ENCODE measurements around the gene CHRNB2.

The CHRNB2 gene

DNA sequence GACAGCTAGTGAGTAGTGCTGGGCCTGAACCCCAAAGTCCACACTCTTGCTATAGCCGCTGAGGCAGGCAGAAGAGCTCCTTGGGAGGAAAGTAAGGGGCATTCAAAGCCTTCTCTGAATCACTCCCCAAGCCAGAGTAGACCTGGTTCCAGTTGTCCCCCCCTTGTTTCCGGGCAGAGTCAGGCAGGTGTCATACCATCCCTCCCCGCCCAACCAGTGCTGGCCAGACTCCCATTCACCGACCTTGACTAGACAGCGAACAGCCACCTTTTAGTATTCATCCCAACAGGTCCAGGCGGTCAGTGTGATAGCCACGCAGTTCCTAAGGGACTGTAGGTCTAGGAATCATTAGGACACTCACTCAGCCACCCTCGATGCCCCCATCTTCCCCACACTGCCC, 11.8 kb downstream of the CHRNB2 start:
- no peak for DNase-seq (ENCODE audit: low read depth in 2 of 2)

DNA sequence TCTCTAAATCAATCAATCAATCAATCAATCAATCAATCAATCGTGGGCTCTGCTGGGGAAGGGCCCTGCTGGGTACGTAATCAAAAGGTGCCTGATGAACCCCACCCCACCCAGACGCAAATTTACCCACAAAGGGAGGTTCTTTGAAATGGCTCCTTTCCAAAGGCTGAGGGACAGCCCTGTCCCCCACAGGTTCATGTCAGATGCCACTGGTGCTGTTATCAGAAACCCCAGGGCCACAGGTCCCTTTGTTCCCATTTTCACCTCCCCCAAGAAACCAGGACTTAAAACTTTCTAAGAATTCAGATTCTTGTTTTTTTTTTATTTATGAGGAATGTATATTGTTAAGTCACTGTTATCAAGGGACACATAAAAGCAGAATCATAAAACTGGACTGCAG, 14.2 kb downstream of the CHRNB2 start:
- DNase-seq (ENCODE audit: low read depth in 2 of 2) = no peak

DNA sequence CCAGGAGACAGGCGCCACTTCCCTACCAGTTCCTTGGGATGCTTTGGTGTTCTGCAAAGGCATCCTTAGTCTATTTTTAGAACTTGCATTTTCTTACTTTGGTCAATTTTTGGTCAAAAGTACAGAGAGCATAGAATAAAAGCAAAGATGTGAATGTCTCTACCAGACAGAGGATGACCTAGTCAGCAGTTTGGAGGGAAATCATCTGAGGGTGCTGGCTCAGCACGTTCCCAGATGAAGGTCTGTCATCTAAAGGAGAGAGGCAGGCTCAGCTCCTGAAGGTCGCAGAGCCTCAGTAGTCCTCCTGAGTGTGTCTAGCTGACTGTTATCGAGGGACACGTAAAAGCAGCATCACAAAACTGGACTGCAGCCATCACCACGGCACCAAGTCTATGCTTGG, 15.3 kb downstream of the CHRNB2 start:
- DNase-seq (ENCODE audit: low read depth in 2 of 2) = no peak

DNA sequence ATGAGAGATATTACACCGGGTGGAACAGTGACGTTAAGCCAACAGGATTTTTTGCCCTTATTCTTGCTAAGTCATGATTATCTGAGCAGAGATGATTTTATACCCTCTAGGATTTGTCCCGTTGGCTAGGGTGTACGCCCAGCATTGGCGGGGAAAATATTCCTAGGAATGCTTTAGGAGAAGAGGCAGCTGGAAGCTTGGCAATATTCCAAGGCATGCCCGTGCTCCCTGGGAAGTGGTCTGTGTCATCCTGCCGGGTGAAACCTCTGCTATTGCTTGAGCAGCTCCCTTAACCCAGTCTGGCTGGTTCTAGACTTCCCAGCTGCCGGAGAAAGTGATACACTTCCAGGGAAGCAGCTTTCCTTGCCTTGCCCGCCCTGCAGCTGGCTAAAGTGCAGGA, 16.2 kb downstream of the CHRNB2 start:
- DNase-seq (ENCODE audit: low read depth in 2 of 2) = no peak

DNA sequence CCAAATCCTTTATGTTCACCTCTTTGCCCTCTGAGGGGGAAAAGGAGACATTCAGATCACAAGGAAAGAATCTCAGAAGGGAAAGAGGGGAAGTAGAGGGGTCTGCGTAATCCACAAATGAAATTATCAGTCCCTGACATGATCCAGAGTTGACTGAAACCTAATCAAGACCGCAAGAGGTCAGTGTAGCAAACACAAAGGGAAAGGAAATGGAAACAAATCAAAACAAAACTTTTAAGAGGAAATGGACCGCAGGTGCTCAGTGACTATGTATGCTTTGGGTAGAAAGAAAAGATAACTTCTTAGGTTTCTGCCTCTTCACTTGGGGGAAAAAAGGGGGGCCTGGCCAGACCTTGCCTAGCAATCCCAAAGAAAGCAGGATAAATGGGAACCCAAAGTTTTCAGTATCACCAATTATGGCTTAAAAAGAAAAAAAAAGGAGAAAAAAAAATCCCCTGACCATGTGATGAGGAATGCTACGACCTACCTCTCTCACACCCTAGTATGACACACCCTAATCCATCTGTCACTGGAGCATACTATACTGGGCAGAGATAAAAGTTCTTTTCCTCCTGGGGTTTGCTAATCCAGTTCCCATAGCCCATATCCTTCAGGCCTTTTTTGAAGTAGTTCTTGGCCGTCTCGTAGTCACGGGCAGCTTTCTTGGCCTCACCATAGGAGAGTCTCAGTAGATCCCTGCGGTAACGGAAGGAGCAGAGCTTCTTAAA, 16.9 kb downstream of the CHRNB2 start:
- no peak for DNase-seq (ENCODE audit: low read depth in 2 of 2)

DNA sequence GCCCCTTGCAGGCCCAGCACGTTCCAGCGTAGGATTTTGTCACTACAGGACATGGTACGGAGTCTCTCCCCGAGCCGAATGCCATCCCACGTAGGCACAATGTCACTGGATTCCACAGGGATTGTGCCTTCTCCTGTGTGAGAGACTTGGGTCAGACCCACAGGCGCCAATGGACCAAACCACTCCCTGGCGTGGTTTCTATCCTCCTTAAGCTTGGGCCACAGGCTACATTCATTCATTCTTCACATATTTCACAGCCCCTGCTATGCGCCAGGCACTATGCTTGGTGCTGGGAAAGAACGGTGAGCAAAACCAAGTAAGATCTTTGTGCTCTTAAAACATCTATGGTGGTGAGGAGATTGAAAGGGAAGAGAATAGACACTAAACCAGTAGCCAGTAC, 18.7 kb downstream of the CHRNB2 start:
- no peak for DNase-seq (ENCODE audit: low read depth in 2 of 2)

DNA sequence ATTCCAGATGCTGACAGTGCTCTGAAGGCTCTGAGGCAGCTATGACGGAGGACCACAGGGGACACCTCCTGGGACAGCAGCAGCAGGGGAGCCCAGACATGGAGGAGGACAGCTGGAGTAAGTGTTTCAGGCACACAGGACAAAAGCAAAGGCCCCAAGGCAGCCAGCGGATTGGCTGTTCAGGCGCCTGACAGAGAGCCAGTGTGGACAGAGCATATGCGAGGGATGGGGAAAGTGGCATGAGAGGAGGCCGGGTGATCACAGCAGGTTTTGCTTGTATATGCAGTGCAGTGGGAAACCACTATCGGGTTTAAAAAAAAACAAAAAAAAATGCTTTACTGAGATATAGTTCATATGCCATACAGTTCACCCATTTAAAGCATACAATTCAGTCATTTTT, 19.1 kb downstream of the CHRNB2 start:
- no peak for DNase-seq (ENCODE audit: low read depth in 2 of 2)

DNA sequence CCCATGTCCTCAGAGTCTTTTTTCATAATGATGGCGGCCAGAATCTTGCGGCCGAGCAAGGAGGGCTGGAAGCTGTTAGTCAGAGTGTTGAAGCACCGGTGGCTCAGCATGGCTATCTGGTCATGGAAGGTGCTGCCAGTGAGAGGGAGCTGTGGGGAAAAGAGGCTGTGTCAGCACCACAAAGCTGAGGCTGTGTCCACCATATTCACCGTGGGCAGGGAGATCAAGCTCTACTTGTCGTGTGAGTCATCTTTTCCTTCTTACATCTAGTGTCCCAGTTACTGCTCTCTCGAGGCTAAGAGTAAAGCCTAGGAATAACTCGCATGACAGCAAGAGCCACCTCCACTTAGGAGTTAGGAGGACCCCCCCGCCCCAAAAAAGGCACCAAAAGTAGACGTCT, 22.2 kb downstream of the CHRNB2 start:
- no peak for DNase-seq (ENCODE audit: low read depth in 2 of 2)

DNA sequence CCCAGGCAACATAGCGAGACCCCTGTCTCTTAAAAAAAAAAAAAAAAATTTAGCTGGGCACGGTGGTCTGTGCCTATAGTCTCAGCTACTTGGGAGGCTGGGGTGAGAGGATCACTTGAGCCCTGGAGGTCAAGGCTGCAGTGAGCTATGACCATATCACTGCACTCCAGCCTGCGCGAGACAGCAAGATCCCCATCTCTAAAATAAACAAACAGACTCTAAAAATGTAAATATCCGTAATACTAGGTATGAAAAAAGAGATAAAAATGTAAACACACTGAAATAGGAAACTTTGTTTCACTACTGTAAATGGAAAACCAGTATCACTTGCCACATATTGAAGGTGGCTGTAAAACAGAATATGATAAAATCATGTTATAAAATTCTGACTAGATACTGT, 23.2 kb downstream of the CHRNB2 start:
- no peak for DNase-seq (ENCODE audit: low read depth in 2 of 2)

DNA sequence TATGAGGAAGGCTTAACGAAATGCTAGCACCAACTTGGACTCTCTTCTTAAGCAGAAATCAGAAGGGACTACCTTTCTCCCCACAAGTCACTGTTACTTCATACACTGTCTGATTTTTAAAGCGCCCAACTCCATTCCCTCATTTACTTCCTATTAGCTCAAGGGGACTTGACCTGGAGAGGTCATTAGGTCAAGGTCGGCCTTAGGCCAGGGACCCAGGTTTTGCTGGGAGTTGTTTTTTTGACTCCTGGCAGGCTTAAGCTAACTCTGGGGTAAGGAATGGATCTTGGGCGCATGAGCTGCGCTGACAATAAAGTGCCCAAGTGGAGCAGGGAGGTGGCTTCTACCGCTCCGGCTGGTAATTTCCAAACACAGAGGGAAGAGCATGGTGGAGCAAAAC, 23.6 kb downstream of the CHRNB2 start:
- no peak for DNase-seq (ENCODE audit: low read depth in 2 of 2)

DNA sequence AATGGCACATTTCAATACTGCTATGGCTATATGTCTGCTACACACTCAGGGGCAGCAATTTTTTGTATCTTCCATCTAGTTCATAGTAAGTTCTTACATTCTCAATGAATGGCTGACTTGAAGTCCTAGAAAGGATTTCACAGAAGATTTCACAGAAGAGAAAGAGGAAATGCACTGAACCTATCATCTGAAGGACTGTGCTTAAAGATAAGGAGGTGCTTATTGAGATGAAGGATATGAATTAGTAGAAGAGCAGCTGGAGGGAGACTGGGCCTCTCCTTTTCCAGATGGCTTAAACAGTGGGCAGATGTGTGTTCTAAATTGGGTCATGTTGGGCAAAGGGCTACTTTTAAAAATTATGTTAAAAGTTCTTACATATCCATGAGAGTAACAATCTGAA, 25.8 kb downstream of the CHRNB2 start:
- no peak for DNase-seq (ENCODE audit: low read depth in 2 of 2)

DNA sequence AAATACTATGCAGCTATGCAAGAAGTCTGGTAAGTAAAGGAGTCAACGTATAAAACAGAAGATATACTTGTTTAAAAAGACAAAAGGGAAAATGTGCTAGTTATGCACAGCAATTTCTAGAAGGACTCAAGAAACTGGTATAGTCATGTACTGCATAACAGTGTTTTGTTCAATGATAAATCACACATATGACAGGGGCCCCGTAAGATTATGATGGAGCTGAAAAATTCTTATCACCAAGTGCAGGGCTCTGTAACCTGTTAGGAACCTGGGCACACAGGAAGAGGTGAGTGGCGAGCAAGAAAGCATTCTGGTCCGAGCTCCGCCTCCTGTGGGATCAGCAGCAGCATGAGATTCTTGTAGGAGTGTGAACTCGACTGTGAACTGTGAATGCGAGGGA, 27.2 kb downstream of the CHRNB2 start:
- no peak for DNase-seq (ENCODE audit: low read depth in 2 of 2)

DNA sequence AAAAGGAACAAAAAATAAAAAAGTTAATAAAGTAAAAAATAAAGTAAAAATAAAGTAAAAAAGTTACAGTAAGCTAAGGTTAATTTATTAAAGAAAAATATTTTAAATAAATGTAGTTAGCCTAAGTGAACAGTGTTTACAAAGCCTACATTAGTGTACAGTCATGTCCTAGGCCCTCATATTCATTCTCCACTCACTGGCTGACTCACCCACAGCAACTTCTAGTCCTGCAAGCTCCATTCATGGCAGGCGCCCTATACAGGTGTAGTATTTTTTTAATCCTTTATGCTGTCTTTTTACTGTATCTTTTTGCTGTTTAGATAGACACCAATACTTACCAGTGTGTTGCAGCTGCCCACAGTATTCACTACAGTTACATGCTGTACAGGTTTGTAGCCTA, 28.0 kb downstream of the CHRNB2 start:
- DNase-seq (ENCODE audit: low read depth in 2 of 2) = no peak

DNA sequence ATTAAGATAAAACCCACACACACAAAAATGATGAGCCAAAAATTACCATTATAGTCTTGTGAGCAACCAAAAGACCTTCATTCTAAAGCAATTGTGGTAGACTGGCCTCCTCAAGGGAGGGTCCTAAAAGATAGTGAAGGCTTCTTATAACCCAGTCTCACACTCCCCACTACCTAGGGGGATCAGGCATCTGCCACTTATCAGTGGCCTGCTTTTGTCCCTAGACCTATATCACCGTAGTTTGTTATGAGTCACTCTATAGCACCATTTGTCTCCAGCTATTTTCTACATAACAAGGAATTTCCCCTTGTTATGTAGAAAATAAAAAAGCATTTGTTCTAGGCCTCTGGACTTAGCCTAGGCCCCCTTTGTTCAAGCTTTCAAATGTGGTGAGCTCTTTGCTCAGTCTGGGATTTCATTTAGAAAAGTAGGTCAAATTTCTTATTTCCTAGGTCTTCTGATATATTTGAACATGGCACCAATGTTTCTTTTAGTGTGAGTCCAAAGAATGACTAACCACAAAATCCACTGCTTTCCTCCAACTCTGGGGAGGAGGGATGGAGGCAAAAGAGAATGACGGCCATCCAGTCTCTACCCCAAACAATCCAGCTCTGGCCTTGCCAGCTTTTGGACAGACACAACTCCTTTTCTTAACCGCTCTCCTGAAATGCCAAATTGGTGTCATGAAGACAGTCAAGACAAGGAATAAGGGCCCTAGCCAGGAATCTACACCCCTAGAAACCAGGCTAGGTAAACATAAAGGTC, 31.5 kb downstream of the CHRNB2 start:
- no peak for DNase-seq (ENCODE audit: low read depth in 2 of 2)

DNA sequence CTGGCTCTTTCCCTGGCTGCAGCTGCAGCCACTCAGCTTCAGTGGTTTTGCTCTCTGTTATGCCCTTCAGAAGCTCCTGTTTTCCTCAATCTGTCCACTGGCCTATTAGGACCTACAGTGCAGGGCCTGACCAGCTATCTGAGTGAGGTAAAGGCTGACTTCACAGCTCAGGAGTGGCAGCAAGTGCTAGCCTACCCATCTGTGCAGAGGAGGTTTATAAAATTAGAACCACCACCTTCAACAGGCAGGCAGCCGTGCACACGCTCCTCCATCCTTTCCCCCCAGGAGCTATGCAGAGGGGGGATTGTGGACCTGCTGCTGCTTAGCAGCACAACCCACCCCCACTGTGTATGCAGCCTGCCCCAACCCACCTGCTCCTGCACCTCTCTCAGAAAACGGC, 32.1 kb downstream of the CHRNB2 start:
- DNase-seq (ENCODE audit: low read depth in 2 of 2) = no peak

DNA sequence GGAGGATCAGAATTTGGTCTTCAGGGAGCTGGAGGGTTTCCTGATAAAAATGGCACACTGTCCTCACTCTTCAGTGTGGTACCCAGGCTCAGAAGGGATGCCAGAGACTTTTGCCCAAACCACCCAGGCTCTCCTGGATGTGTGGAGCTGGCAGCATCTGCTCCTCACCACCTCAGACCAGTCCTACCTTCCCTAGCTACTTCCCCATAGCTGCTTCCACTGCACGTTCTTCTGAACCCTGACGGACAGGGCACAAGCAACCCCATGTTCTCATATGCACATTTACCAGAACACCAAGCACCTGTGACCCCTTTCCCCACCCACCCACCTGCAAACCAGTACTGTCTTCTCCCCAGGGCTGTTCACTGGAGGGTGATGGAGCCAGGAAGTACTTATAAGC, 35.7 kb downstream of the CHRNB2 start:
- DNase-seq (ENCODE audit: low read depth in 2 of 2) = no peak

DNA sequence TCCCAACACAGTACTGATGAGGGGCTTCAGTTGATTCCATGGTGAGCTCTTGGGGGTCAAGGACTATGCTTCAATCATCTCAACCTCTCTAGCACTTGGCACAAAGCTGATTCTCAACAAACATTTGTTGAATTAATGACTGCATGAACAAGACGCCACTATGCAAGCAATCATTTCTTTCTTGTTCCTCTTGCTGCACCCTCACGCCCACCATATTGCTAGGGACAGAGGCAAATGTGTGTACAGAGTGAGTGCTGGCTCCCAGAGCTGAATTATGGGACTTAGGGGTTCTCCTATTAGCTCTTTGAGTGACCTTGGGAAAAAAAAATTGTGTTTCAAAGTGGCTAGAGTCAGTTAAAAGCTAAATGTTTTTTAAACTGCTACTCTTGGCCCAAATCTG, 38.0 kb downstream of the CHRNB2 start:
- no peak for DNase-seq (ENCODE audit: low read depth in 2 of 2)

DNA sequence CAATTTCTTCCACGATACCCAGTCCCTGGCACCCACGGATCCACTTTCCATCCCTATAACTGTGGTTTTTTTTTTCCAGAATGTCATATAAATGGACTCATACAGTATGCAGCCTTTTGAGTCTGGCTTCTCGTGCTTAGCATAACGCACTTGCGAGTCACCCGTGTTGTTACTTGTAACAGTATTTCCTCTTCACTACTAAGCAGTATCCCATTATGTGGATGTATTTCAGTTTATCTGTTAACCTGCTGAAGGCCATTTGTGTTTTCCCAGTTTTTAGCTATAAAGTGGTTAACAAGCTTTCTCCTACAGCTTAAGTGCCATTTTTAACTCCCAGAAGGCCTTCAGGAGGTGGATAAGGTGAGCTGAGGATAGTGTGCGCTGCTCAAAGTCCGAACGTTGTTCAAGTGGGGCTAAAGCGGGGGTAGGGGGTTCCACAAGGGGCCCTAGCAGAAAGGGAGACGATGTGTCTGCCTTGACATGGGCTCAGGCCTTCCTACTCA, 39.6 kb downstream of the CHRNB2 start:
- DNase-seq (ENCODE audit: low read depth in 2 of 2) = no peak

DNA sequence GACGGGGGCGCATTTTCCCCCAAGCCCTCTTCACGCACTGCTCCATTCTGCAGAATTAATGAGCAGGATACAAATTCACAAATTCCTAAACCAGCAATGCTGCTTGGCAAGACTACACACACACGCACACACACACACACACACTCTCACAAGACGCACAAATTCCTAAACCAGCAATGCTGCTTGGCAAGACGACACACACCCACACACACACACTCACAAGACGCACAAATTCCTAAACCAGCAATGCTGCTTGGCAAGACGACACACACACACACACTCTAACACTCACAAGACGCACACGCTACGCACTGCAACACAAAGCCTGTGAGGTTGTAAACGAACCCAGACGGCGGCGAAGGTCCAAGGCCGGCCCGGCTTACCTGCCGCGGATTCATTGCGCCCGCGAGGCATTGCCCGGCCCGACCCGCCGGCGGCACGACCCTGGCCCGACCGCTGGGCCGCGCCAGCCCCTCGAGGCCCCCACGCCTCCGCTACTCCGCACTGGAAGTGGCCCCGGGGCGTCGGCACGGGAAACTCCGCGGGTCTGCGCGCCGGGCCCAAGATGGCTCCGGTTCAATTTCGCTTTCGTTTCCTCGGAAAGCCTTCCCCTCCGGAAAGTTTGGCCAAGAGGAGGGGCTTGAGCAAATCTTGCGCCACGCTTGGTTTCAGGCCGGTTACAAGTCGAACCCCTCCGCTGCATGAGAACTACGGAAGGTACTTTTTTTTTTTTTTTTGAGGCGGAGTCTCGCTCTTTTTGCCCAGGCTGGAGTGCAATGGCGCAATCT, 40.2 kb downstream of the CHRNB2 start, which contains the start of gene ADAR:
TSS of gene ADAR (minus strand) at position 578 of the 788 bp plus-strand sequence. CDS start at position 398, 180 bp downstream.
- peak; percentile 86 to 92 for DNase-seq (ENCODE audit: low read depth in 2 of 2)

DNA sequence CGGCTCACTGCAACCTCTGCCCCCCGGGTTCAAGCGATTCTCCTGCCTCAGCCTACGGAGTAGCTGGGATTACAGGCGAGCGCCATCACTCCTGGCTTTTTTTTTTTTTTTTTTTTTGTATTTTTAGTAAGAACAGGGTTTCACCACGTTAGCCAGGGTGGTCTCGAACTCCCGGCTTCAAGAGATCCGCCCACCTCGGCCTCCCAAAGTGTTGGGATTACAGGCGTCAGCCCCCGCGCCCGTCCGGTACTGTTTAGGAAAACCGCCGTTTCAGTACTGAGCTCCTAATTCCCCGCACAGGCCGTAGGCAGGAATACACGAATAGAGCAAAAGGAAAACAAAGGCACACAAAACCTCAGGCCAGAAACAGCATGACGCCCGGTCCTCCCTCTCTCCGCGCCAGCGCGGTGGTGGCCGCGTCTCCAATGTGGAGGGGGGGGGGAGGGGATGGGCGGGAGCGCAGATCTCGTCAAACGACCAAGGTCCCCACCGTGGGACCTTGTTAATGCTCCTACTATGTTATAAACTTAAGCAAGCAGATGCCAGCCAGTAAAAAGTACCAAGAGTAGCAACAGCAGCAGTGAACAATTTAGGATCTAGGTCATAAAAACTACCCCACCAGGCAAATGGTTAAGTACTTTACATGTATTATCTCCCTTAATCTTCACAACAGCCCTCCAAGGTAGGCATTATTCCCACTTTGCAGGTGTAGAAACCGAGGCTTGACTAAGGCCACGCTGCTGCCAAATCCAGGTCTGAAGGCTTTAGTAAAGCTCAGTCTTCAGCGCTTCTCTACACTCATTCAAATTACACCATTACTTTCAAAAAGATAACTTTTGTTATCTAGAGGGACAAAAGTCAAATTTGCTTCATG, 41.1 kb downstream of the CHRNB2 start:
- DNase-seq (ENCODE audit: low read depth in 2 of 2) = peak in 1 of 2 donors; percentile 13
